Activated T-cell treated with anti-CD3 and anti-CD28 coated beads, Interleukin-2, amount 50 U/mL, for 72 hours (primary cell): ENCODE measurements around the gene COMMD10. TPM values are rescaled to one million over a fixed set of nuclear protein-coding genes. Genes with fewer than 3 reads are reported as not detected.
A peak's percentile ranks its signal among the peaks of the same experiment; 100 is the strongest.

Experiments used
- ATAC-seq, 2 donors: fragments of 150-1000 bp; cut with Tn5 transposase; replicated peaks in 1 of 2; 2 replicates each; pipeline ENCODE4 v1.10.0; 2021; ENCODE audit warnings: moderate library complexity in 2 of 2, mild to moderate bottlenecking in 1 of 2
- DNase-seq, 2 donors: peaks; one replicate each; pipeline ENCODE4 v3.0.0; 2021 to 2022; ENCODE audit warnings: mixed read lengths in 1 of 2
- H3K27ac Mint-ChIP-seq: one replicate; pipeline ENCODE4 v1.8.0; 2022; ENCODE audit warnings: mild to moderate bottlenecking, moderate library complexity, mixed read lengths
- H3K27me3 Mint-ChIP-seq: one replicate; pipeline ENCODE4 v1.8.0; 2022; ENCODE audit warnings: low read depth, mixed read lengths
- H3K36me3 Mint-ChIP-seq, 2 donors: one replicate each; pipeline ENCODE4 v1.8.0; 2022; ENCODE audit warnings: mixed read lengths in 2 of 2, mild to moderate bottlenecking in 1 of 2; ENCODE audit not compliant: insufficient read depth in 2 of 2
- H3K4me1 Mint-ChIP-seq: one replicate; pipeline ENCODE4 v1.8.0; 2022; ENCODE audit warnings: low read depth, mixed read lengths
- H3K4me3 Mint-ChIP-seq, 2 donors: one replicate each; pipeline ENCODE4 v1.8.0; 2022; ENCODE audit warnings: mild to moderate bottlenecking in 2 of 2, mixed read lengths in 2 of 2, moderate library complexity in 2 of 2
- H3K9me3 Mint-ChIP-seq, 2 donors: one replicate each; pipeline ENCODE4 v1.8.0; 2022; ENCODE audit warnings: mixed read lengths in 2 of 2
- total RNA-seq, 2 donors: library from RNA; stranded (reverse); gene quantifications; one replicate each; pipeline ENCODE4 v1.2.3, GENCODE V29; 2022

The COMMD10 gene
- total RNA-seq, 2 donors from 2014 or later: 21.9 to 22.9 TPM

- no peak overlapping the region for H3K4me3 Mint-ChIP-seq
Measured at GRCh38 chr5:116248432-116248831, 163.6 kb downstream of the COMMD10 start.

GRCh38 chr5:116249648-116250047, 164.8 kb downstream of the COMMD10 start:
- Mint-ChIP-seq H3K4me3 (no peak overlapping the region), H3K36me3 (peaks cover 14 to 21% of the 10 kb centered on the region in 2 donors), H3K9me3 (peaks cover 9 to 15% of the 10 kb centered on the region in 2 donors), H3K27ac (no peak overlapping the region), H3K4me1 (no peaks in the 10 kb centered on the region), H3K27me3 (no peaks in the 10 kb centered on the region)
- DNase-seq (no peak), ATAC-seq (no peak)

More at GRCh38 chr5:116248432-116248831, 163.6 kb downstream of the COMMD10 start:
- peaks cover 6 to 14% of the 10 kb centered on the region in 2 donors for H3K9me3 Mint-ChIP-seq
- DNase-seq: no peak
- H3K27ac Mint-ChIP-seq: no peak overlapping the region
- H3K27me3 Mint-ChIP-seq: no peaks in the 10 kb centered on the region
- peaks cover 11 to 19% of the 10 kb centered on the region in 2 donors for H3K36me3 Mint-ChIP-seq
- H3K4me1 Mint-ChIP-seq: no peaks in the 10 kb centered on the region
- ATAC-seq: no peak

- Mint-ChIP-seq H3K4me3 (no peak overlapping the region), H3K9me3 (peaks cover 2 to 9% of the 10 kb centered on the region in 2 donors), H3K36me3 (peaks cover 6 to 20% of the 10 kb centered on the region in 2 donors), H3K27me3 (no peaks in the 10 kb centered on the region), H3K4me1 (no peaks in the 10 kb centered on the region), H3K27ac (no peak overlapping the region)
- no peak for DNase-seq
- ATAC-seq: no peak
Measured at GRCh38 chr5:116256717-116257116, 171.9 kb downstream of the COMMD10 start.

- Mint-ChIP-seq H3K4me1 (no peaks in the 10 kb centered on the region), H3K27me3 (no peaks in the 10 kb centered on the region), H3K9me3 (peaks cover 4 to 11% of the 10 kb centered on the region in 2 donors), H3K27ac (no peak overlapping the region), H3K4me3 (no peak overlapping the region), H3K36me3 (peaks cover 7 to 25% of the 10 kb centered on the region in 2 donors)
- no peak for DNase-seq
- ATAC-seq: no peak
Measured at GRCh38 chr5:116265471-116265870, 180.6 kb downstream of the COMMD10 start.

GRCh38 chr5:116271446-116272025, 186.7 kb downstream of the COMMD10 start:
- H3K9me3 Mint-ChIP-seq: peaks cover 14 to 17% of the 10 kb centered on the region in 2 donors
- ATAC-seq: peak in 1 of 2 donors; percentile 47
- peaks cover 12 to 21% of the 10 kb centered on the region in 2 donors for H3K36me3 Mint-ChIP-seq

GRCh38 chr5:116272281-116272941, 187.6 kb downstream of the COMMD10 start:
- H3K36me3 Mint-ChIP-seq: peaks cover 12 to 23% of the 10 kb centered on the region in 2 donors

More at GRCh38 chr5:116271446-116272025, 186.7 kb downstream of the COMMD10 start:
- Mint-ChIP-seq H3K27me3 (no peaks in the 10 kb centered on the region), H3K4me1 (no peaks in the 10 kb centered on the region), H3K27ac (no peak overlapping the region), H3K4me3 (no peak overlapping the region)
- DNase-seq: no peak

GRCh38 chr5:116273448-116274242, 188.8 kb downstream of the COMMD10 start:
- H3K36me3 Mint-ChIP-seq: peaks cover 11 to 27% of the 10 kb centered on the region in 2 donors
- no peak overlapping the region for H3K27ac Mint-ChIP-seq
- no peak overlapping the region for H3K4me3 Mint-ChIP-seq
- H3K9me3 Mint-ChIP-seq: peaks cover 10 to 13% of the 10 kb centered on the region in 2 donors
- no peak for ATAC-seq
- H3K4me1 Mint-ChIP-seq: no peaks in the 10 kb centered on the region
- no peak for DNase-seq
- no peaks in the 10 kb centered on the region for H3K27me3 Mint-ChIP-seq

More at GRCh38 chr5:116272281-116272941, 187.6 kb downstream of the COMMD10 start:
- no peaks in the 10 kb centered on the region for H3K4me1 Mint-ChIP-seq
- ATAC-seq: no peak
- H3K9me3 Mint-ChIP-seq: peaks cover 10 to 15% of the 10 kb centered on the region in 2 donors
- no peak overlapping the region for H3K4me3 Mint-ChIP-seq
- H3K27ac Mint-ChIP-seq: no peak overlapping the region
- DNase-seq: no peak
- H3K27me3 Mint-ChIP-seq: no peaks in the 10 kb centered on the region

GRCh38 chr5:116274251-116274650, 189.4 kb downstream of the COMMD10 start:
- ATAC-seq (no peak), DNase-seq (no peak)
- Mint-ChIP-seq H3K36me3 (peaks cover 10 to 27% of the 10 kb centered on the region in 2 donors), H3K27ac (no peak overlapping the region), H3K4me3 (no peak overlapping the region), H3K4me1 (no peaks in the 10 kb centered on the region), H3K27me3 (no peaks in the 10 kb centered on the region), H3K9me3 (peaks cover 10 to 15% of the 10 kb centered on the region in 2 donors)

- DNase-seq (no peak), ATAC-seq (no peak)
- peaks cover 10 to 27% of the 10 kb centered on the region in 2 donors for H3K36me3 Mint-ChIP-seq
- no peaks in the 10 kb centered on the region for H3K27me3 Mint-ChIP-seq
- no peak overlapping the region for H3K27ac Mint-ChIP-seq
- H3K4me1 Mint-ChIP-seq: no peaks in the 10 kb centered on the region
- peaks cover 10 to 15% of the 10 kb centered on the region in 2 donors for H3K9me3 Mint-ChIP-seq
- H3K4me3 Mint-ChIP-seq: no peak overlapping the region
Measured at GRCh38 chr5:116275282-116275681, 190.5 kb downstream of the COMMD10 start.

- ATAC-seq (no peak), DNase-seq (no peak)
- H3K36me3 Mint-ChIP-seq: peaks cover 9 to 27% of the 10 kb centered on the region in 2 donors
- no peaks in the 10 kb centered on the region for H3K4me1 Mint-ChIP-seq
- peaks cover 10 to 15% of the 10 kb centered on the region in 2 donors for H3K9me3 Mint-ChIP-seq
- no peak overlapping the region for H3K27ac Mint-ChIP-seq
- no peak overlapping the region for H3K4me3 Mint-ChIP-seq
- H3K27me3 Mint-ChIP-seq: no peaks in the 10 kb centered on the region
Measured at GRCh38 chr5:116276952-116277351, 192.1 kb downstream of the COMMD10 start.

- ATAC-seq (no peak), DNase-seq (no peak)
- Mint-ChIP-seq H3K4me1 (no peaks in the 10 kb centered on the region), H3K27ac (no peak overlapping the region), H3K36me3 (peaks cover 3 to 14% of the 10 kb centered on the region in 2 donors), H3K27me3 (no peaks in the 10 kb centered on the region), H3K9me3 (peaks cover 1 to 5% of the 10 kb centered on the region in 2 donors), H3K4me3 (no peak overlapping the region)
Measured at GRCh38 chr5:116280149-116280803, 195.5 kb downstream of the COMMD10 start.

- H3K4me3 Mint-ChIP-seq: no peak overlapping the region
- no peaks in the 10 kb centered on the region for H3K4me1 Mint-ChIP-seq
- no peak for DNase-seq
- ATAC-seq: no peak
- no peaks in the 10 kb centered on the region for H3K27me3 Mint-ChIP-seq
- no peak overlapping the region for H3K27ac Mint-ChIP-seq
- H3K9me3 Mint-ChIP-seq: peaks cover 0 to 5% of the 10 kb centered on the region in 2 donors
- H3K36me3 Mint-ChIP-seq: peaks cover 2 to 15% of the 10 kb centered on the region in 2 donors
Measured at GRCh38 chr5:116281309-116281708, 196.5 kb downstream of the COMMD10 start.
